NK-92 (cell line): Measurements from ENCODE around the gene NTHL1.

ENCODE experiments used
- DNase-seq: peaks from one replicate; lab custom pipeline; 2025; ENCODE audit not compliant: unreplicated experiment; lab: John Stamatoyannopoulos, UW

The NTHL1 gene

DNA sequence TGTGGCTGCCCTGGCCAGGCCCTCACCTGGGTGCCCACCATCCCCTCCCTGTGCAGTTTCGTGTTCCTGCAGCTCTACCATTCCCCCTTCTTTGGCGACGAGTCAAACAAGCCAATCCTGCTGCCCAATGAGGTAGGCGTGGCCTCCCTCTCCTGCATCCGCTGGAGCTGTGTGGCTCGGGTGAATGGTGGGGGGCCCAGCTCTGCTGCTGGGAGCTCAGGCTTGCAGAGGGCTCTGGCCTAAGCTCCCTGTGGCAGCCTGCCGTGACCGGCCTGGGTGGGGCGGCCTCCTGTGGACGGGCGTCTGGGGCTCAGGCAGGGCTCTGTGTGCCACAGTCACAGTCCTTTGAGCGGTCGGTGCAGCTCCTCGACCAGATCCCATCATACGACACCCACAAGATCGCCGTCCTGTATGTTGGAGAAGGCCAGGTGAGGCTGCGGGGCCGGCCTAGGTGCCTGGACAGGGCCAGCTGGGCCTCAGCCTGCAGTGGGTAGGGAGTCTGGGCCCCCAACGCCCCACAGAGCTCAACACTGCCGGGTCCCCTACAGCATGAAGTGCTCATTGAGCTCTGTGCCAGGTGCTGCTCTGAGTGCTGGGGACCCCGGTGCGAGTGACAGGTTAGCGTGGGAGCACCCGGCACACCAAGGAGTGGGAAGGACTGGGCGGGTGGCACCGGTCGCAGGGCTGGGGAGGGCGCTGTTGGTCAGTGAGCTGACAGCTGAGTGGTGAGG is 37.4 kb upstream of the NTHL1 start:
- no peak for DNase-seq

DNA sequence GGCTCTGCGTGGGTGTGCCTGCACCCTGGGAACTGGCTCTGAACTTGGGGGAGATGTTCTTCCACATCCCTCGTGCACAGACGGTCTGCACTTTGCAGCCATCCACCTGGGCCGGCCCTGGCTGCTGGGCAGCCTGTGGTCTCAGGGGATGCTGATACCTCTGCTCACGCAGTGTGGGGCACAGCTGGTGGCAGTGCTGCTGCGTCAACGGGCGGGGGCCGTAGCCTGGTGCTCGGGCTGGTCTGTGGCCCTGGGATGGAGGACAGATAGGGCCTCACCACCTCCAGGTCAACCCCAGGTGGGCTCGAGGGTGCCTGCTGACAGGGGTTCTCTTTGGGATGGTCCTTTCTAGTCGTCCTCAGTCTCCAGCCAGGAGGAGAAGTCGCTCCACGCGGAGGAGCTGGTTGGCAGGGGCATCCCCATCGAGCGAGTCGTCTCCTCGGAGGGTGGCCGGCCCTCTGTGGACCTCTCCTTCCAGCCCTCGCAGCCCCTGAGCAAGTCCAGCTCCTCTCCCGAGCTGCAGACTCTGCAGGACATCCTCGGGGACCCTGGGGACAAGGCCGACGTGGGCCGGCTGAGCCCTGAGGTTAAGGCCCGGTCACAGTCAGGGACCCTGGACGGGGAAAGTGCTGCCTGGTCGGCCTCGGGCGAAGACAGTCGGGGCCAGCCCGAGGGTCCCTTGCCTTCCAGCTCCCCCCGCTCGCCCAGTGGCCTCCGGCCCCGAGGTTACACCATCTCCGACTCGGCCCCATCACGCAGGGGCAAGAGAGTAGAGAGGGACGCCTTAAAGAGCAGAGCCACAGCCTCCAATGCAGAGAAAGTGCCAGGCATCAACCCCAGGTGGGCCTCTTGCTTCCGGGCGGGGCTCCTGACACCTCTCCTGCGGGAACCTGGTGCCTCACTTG is 36.5 kb upstream of the NTHL1 start:
- DNase-seq: no peak

DNA sequence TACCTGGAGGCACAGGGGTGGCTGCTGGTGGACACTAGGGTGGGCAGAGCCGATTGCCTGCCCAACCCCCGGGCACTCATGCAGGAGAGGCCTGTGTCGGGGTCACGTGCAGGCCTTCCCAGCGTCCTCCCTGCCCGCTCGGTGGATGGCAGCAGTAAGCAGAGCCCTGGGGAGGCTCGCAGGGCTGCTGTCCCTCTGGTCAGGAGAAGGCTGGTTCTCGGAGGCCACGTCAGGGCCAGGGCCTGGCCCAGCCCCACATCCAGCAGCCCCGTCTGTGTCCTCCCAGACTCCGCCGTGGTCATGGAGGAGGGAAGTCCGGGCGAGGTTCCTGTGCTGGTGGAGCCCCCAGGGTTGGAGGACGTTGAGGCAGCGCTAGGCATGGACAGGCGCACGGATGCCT is 35.8 kb upstream of the NTHL1 start:
- DNase-seq: no peak

DNA sequence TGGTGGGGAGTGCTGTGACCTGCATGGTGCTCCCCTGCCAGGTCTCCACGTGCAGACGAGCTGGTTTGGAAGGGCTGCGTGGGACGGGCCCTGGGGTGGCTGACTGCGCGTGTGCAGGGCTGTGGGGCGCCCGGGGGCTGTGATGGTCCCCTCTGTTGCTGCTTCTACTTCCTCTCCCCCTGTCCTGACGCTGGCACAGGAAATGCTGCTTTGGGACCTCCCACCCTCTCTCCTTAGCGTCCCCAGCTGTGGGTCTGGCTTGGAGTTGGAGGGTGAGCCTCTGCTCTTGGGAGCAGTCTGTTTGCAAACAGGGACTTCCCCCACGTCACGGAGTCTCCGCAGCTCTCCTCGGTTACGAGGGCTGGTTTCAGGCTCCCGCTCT is 35.3 kb upstream of the NTHL1 start:
- no peak for DNase-seq

DNA sequence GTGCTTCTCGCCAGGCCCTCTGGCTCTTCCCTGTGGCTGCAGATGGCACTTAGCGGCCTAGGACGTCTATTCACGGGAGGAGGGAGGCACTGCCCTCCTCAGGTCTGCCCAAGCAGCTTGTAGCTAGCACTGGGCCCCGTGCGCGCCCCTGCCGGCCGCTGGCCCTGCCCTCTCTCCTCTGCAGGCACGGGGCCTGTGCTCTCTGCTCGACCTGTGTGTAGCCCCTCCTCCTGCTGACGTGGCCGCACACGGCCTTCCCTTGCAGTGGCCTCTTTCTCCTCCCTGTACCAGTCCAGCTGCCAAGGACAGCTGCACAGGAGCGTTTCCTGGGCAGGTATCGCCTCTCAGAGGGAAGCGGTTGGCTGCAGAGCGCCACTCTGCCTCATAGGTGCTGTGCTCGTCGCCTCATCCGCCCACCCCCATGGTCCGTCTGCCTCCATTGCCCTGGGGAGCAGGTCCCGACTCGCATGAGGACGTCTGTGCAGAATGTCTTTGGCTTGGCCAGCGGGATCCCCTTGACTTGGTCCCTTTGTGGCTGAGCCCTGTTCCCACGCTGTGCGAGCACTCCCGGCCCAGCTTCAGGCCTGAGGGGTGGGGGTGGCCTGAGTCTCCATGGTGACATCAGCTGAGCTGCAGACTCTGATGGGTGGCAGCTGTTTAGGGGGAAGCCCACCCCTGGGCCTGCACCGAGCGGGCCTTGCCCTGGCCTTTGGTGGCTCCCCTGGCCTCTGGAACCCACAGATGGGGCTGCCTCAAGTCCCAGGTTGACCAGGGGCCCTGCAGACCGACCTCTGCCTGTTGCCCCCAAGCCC is 34.7 kb upstream of the NTHL1 start:
- DNase-seq: no peak

DNA sequence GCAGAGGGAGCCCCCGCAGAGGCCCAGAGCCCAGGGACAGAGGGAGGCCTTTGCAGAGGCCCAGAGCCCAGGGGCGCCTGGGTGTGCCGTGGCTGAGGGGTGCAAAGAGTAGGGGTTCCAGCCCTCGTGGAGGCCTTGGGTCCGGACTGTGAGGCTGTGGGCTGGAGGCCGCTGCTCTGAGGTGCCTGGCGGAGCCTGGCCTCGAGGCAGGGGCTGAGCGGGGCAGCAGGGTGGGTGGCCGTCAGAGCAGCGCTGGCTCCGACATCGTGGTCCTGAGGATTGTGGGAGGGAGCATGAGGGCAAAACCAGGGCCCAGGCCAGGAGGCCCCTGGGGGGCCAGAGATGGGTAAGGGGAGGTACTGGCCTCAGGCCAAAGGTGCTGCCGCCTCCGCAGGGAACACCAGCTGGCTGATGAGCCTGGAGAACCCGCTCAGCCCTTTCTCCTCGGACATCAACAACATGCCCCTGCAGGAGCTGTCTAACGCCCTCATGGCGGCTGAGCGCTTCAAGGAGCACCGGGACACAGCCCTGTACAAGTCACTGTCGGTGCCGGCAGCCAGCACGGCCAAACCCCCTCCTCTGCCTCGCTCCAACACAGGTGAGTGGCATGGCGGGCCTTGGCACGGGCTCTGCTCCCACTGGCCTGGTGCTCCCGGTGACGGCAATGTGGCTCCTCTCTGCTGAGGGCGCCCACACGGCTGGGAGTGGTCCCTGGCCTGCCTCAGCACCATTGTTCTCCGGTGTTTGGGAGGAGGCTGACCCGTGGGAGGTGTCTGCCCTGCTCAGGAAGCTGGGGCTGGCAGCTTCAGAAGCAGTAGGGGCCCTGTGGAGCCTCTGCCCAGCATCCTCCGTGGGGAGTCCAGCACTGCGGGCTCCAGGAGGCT is 33.8 kb upstream of the NTHL1 start:
- no peak for DNase-seq

DNA sequence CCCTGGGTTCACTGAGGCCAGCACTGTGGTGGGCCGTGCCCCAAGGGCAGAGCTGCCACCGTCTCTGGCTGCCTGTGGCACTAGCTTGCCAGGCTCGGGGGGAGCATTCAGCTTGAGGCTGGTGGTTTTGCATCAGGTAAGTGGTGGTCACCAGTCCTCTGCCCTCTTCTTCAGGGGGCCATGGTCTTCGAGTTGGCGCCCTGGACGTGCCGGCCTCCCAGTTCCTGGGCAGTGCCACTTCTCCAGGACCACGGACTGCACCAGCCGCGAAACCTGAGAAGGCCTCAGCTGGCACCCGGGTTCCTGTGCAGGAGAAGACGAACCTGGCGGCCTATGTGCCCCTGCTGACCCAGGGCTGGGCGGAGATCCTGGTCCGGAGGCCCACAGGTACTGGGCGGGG is 32.4 kb upstream of the NTHL1 start:
- DNase-seq: no peak

DNA sequence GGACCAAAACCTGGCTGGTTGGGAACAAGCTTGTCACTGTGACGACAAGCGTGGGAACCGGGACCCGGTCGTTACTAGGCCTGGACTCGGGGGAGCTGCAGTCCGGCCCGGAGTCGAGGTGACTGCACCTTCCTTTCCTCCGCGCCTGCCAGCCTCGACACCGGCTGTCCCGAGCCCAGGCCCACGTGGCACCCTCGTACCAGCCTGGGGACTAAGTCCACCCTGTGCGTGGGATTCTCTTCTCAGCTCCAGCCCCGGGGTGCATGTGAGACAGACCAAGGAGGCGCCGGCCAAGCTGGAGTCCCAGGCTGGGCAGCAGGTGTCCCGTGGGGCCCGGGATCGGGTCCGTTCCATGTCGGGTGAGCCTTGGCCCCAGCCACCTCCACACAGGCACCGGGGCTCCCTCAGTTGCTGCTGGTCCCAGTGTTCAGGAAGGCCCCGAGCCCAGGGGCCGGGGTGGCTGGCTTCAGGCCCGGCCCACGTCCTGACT is 31.7 kb upstream of the NTHL1 start:
- no peak for DNase-seq

DNA sequence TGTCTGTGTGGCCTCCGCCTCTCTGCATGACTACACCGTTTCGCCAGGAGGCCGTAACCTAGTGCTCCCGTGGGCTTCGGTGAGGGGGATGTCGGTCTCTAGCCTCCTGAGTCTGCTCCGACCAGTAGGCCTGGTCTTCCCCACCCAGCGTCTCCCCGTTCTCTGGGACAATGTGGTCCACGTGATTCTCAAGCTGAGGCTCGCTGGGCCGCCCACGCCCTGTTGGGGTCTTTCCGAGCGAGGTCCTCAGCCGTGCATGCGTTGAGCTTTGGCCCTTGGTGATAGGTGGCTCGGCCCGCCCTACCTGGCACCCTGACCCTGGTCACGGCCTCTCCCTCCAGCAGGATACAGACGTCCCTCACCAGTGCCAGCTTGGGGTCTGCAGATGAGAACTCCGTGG is 31.1 kb upstream of the NTHL1 start:
- no peak for DNase-seq

DNA sequence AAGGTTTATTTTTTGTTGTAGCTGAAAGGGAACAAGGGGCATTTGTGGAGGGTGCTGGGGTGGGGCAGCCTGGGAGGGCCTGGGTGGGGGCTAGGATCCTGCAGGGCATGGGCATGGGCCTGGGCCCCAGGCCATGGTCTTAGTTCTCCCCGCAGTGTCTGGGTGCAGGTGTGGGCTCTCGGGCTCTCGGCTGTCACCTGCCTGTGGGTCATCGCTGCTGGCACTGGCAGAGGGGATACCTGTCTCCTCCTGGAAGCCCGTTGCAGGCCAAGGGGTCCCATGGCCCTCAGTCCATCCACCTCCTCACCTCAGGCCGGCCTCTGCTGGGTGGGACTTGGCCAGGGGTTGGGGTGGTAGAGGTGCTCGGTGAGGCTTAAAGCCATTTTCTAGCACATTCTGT is 30.5 kb upstream of the NTHL1 start:
- no peak for DNase-seq

DNA sequence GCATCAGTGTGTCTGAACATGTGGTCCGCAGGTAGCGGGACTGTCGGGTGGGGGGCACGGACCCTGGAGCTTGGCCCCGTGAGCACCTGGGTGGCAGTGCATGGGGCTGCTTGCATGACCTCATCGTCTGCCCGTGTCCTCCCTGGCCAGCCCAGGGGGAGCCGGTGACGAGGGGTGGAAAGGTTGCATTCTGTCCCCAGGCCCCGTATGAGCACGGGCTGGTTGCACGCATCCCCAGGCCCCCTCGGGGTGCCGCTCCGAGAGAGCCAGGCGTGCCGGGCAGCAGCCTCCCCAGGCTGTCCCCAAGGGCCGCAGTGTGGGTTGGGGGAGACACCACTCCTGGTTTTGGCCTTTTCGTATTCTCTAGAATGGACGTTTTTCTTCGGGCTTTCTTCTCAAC is 30.1 kb upstream of the NTHL1 start:
- no peak for DNase-seq

DNA sequence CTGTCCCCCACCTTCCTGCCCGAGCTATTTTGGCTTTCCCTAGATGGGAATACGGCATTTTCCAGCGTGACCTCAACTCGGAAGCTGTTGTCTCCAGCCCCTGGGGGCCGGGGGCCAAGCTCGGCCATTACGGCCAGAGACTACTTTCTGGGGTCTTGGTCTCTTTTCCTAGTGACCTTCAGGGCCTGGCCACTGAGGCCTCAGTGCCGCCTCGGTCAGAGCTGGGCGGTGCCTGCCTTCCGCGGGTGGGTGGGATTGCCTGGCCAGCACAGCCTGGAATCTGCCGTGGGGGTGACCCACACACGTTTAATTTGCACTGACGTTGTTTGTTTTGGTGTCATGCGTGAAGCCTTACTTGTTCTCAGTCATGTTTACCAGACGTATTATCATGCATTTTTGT is 29.4 kb upstream of the NTHL1 start:
- DNase-seq: no peak

DNA sequence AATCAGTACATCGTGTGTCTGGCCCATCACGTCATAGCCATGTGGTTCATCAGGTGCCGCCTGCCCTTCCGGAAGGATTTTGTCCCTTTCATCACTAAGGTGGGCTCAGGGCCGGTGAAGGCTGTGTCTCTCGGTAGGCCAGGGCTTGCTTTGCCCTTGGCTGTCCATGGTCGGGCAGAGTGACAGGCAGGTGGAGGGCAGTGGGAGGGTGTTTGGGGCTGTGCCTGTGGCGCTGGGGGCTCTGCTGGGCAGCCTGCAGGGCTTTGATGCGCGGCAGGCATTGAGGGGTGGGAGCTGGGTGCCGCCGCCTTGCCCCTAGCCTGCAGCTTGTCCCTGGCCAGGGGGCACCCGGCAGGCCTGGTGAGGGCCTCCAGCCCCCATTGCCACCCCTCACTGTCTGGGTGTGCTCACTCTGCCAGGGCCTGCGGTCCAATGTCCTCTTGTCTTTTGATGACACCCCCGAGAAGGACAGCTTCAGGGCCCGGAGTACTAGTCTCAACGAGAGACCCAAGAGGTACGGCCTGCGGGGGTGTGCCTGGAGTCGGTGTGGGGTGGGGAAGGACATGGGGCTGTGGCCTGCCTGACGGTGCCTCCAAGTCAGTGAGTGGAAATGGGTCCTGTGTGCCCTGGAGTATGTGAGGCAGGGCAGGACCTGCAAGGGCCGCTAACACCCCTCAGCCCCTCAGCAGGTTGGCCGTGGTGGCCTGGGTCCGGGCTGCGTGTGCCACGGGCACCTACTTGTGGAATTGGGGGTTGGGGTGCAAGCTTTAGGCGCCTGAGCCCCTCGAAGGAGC is 28.6 kb upstream of the NTHL1 start:
- no peak for DNase-seq

DNA sequence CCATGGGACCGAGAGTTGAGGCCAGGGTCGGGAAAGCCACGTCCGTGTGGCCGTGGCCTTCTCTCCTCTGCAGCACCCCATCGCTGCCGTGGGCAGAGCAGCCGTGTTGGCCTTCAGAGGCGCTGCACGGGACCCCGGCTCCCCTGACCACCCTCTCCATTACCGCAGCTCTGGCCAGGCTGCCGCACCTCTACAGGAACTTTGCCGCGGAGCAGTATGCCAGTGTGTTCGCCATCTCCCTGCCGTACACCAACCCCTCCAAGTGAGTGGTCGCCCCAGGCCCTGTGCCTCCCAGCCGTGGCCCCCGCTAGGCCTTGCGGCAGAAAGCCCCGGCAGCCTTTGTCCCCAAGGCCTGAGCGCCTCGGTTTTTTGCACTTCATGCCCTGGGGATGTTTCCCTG is 28.0 kb upstream of the NTHL1 start:
- DNase-seq: no peak

DNA sequence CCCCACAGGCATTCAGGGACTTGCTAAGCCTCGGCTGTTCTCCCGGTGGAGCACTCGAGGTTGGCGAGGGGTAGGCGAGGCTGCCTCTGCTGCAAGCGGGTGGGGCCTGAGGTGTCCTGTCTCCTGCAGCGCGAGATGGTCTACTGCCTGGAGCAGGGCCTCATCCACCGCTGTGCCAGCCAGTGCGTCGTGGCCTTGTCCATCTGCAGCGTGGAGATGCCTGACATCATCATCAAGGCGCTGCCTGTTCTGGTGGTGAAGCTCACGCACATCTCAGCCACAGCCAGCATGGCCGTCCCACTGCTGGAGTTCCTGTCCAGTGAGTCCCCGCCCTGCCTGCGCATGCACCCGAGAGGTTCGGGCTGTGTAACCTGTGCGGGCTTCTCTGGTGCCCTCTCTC is 26.4 kb upstream of the NTHL1 start:
- no peak for DNase-seq

DNA sequence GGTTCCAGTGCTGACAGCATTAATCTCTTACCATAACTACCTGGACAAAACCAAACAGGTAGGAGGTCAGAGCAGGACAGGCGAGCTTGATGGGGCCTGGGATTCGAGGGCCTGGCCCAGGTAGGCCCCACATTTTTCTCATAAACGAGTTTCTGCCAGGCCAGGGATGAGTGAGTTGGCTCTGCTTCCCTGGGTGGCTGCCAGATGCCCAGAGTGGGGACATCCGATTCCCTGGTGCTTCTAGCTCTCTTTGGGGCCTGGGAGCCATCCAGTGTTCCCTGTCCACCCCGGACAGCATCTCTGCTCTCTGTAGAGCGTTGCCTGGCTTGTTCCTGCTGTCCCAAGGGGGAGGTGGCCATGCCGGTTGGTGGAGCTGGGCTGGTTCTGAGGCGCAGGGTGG is 25.3 kb upstream of the NTHL1 start:
- DNase-seq: no peak

DNA sequence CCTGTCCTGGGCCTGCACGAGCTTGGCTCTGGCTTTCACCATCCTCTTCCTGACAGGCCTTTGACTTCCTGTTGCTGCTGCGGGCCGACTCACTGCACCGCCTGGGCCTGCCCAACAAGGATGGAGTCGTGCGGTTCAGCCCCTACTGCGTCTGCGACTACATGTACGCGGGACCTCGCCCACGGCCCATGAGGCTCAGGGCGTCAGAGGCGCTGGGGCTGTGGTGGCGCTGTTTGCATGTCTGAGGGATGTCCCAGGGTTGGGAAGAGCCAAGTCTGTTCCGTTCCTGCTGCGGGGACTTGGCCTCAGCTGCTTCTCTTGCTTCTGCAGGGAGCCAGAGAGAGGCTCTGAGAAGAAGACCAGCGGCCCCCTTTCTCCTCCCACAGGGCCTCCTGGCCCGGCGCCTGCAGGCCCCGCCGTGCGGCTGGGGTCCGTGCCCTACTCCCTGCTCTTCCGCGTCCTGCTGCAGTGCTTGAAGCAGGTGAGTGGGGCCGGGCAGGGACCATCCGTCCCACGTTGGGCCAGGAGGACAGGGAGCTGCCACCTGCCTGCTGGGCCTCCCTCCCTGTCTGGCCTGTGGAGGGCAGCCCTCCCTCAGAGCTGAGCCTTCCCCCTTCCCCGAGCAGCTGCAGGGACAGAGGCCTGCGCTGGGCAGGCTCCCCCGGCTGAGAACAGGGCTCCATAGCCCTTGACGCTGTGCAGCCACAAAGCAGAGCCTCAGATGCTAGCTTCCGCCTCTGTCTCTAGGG is 24.0 kb upstream of the NTHL1 start:
- DNase-seq: no peak

DNA sequence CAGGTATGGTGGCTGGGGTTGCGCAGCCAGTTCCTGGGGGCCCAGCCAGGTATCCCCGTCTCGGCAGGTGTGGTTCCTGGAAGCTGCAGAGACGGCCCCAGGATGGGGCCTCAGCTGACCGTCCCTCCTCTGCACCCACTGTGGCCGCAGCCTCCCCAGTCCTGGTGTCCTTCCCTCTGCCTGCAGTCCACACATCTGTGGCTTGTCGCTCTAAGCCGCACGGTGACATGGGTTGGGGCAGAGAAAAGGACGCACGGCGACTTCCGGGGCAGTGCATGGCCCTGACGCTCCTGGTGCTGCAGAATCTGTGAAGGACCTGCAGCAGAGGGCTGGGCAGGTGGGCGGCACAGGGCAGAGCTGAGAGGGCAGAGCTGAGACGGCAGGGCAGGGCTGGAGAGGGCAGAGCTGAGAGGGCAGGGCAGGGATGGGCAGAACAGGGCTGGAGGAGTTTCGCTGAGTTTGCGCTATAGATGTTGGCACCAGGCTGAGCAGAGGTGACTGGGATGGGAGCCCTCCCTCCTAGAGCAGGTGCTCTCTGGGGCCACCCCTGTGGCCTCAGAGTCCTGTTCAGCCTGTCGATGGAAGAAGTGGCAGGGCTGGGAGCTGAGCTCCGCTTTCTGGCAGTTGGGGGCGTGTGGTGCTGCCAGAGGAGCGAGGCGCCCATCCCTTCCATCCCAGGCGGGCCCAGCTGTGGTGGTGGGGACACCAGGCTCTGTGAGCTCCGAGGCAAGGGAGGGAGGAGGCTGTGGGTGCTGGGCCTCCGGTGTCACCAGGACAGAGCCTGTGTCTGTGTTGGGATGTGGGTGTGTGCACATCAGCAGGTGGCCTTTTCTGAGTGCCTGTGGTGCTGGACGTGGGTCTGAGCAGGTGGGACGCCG is 23.2 kb upstream of the NTHL1 start:
- no peak for DNase-seq
